ENCODE data around the gene MICAL3. TPM values are rescaled to one million over a fixed set of nuclear protein-coding genes. Genes with fewer than 3 reads are reported as not detected.

Gene MICAL3
- total and polyA plus RNA-seq, 2 experiments from 2014 or later = 27.3 to 76.9 TPM

- H3K27me3 ChIP-seq = no peaks in the 10 kb centered on the region
- no peaks in the 10 kb centered on the region for H3K9me3 ChIP-seq (ENCODE audit: low read depth)
- peaks cover 38% of the 10 kb centered on the region for H3K36me3 ChIP-seq
- peak overlapping the region; percentile 14 for H3K27ac ChIP-seq
- TF ChIP-seq CTCF (IDR thresholded peaks at IDR 0.05; ENCODE audit: low read depth, low read length) = no peak
- H3K4me3 ChIP-seq = no peak overlapping the region
- H3K4me1 ChIP-seq (ENCODE audit: low read depth) = peaks cover 31% of the 10 kb centered on the region
- DNase-seq (ENCODE audit: low read depth in 1 of 2, low spot score in 1 of 2) = peak in 1 of 2 donors; percentile 33
These were observed 120.6 kb downstream of the MICAL3 start for GRCh38 chr22:17903564-17904295.

GRCh38 chr22:17902960-17903359 lies 121.4 kb downstream of the MICAL3 start:
- Histone ChIP-seq H3K9me3 (ENCODE audit: low read depth) (no peaks in the 10 kb centered on the region), H3K27ac (no peak overlapping the region), H3K27me3 (no peaks in the 10 kb centered on the region), H3K4me1 (ENCODE audit: low read depth) (peaks cover 28% of the 10 kb centered on the region), H3K36me3 (peaks cover 40% of the 10 kb centered on the region), H3K4me3 (no peak overlapping the region)
- no peak for TF ChIP-seq CTCF (IDR thresholded peaks at IDR 0.05; ENCODE audit: low read depth, low read length)
- DNase-seq (ENCODE audit: low read depth in 1 of 2, low spot score in 1 of 2) = no peak

- Histone ChIP-seq H3K4me3 (no peak overlapping the region), H3K27ac (peak overlapping the region; percentile 81), H3K9me3 (ENCODE audit: low read depth) (no peaks in the 10 kb centered on the region), H3K36me3 (peaks cover 32% of the 10 kb centered on the region), H3K27me3 (no peaks in the 10 kb centered on the region), H3K4me1 (ENCODE audit: low read depth) (peaks cover 8% of the 10 kb centered on the region)
- no peak for TF ChIP-seq CTCF (IDR thresholded peaks at IDR 0.05; ENCODE audit: low read depth, low read length)
- DNase-seq (ENCODE audit: low read depth in 1 of 2, low spot score in 1 of 2) = no peak
These were observed 126.0 kb downstream of the MICAL3 start for GRCh38 chr22:17898375-17898774.

- H3K27ac ChIP-seq = peak overlapping the region; percentile 81
- TF ChIP-seq CTCF (IDR thresholded peaks at IDR 0.05; ENCODE audit: low read depth, low read length) = no peak
- DNase-seq (ENCODE audit: low read depth in 1 of 2, low spot score in 1 of 2) = no peak
- no peak overlapping the region for H3K4me3 ChIP-seq
- peaks cover 7% of the 10 kb centered on the region for H3K4me1 ChIP-seq (ENCODE audit: low read depth)
- H3K27me3 ChIP-seq = no peaks in the 10 kb centered on the region
- H3K9me3 ChIP-seq (ENCODE audit: low read depth) = no peaks in the 10 kb centered on the region
- peaks cover 33% of the 10 kb centered on the region for H3K36me3 ChIP-seq
These were observed 126.5 kb downstream of the MICAL3 start for GRCh38 chr22:17897858-17898257.

- Histone ChIP-seq H3K36me3 (peaks cover 33% of the 10 kb centered on the region), H3K27ac (peak overlapping the region; percentile 81), H3K4me1 (ENCODE audit: low read depth) (peaks cover 8% of the 10 kb centered on the region), H3K4me3 (no peak overlapping the region), H3K27me3 (no peaks in the 10 kb centered on the region), H3K9me3 (ENCODE audit: low read depth) (no peaks in the 10 kb centered on the region)
- no peak for TF ChIP-seq CTCF (IDR thresholded peaks at IDR 0.05; ENCODE audit: low read depth, low read length)
- DNase-seq (ENCODE audit: low read depth in 1 of 2, low spot score in 1 of 2) = no peak
These were observed 126.9 kb downstream of the MICAL3 start for GRCh38 chr22:17897426-17897825.
